Activated CD8-positive, alpha-beta T cell treated with anti-CD3 and anti-CD28 coated beads, Interleukin-2, amount 10 ng/mL, durations not matched to agents 7 days and 5 days (primary cell): Measurements from ENCODE around the gene GSG1L. TPM values are rescaled to one million over a fixed set of nuclear protein-coding genes. Genes with fewer than 3 reads are reported as not detected.

Experiments used
- ATAC-seq: fragments of 150-1000 bp; cut with Tn5 transposase; one replicate; pipeline ENCODE4 v1.10.0; 2021; ENCODE audit warnings: moderate library complexity
- CTCF ChIA-PET: fragments of 350-600 bp; sonication (Branson Sonifier 250); formaldehyde crosslinking; loops from one replicate; lab custom pipeline; 2021; ENCODE audit warnings: antibody characterized with exemption; lab: Charles Lee
- POLR2A ChIA-PET: fragments of 350-600 bp; sonication (Branson Sonifier 250); formaldehyde crosslinking; loops from one replicate; lab custom pipeline; 2021; ENCODE audit warnings: antibody characterized with exemption; lab: Charles Lee
- DNase-seq: peaks from one replicate; pipeline ENCODE4 v3.0.0-alpha.2; 2020
- H3K27ac Mint-ChIP-seq: one replicate; pipeline ENCODE4 v1.8.0; 2021; ENCODE audit warnings: mild to moderate bottlenecking, mixed read lengths
- H3K27me3 Mint-ChIP-seq: one replicate; pipeline ENCODE4 v1.8.0; 2021; ENCODE audit warnings: low read depth, mixed read lengths
- H3K36me3 Mint-ChIP-seq: one replicate; pipeline ENCODE4 v1.8.0; 2021; ENCODE audit warnings: low read depth, mixed read lengths
- H3K4me1 Mint-ChIP-seq: one replicate; pipeline ENCODE4 v1.8.0; 2021; ENCODE audit warnings: low read depth, mixed read lengths
- H3K4me3 Mint-ChIP-seq: one replicate; pipeline ENCODE4 v1.8.0; 2021; ENCODE audit warnings: mild to moderate bottlenecking, mixed read lengths
- H3K9me3 Mint-ChIP-seq: one replicate; pipeline ENCODE4 v1.8.0; 2022; ENCODE audit warnings: mixed read lengths; ENCODE audit not compliant: insufficient read depth
- total RNA-seq, 2 experiments: library from RNA; stranded (reverse); gene quantifications; one replicate each; pipeline ENCODE4 v1.2.3, GENCODE V29; 2021

Gene GSG1L
- total RNA-seq, 2 experiments from 2014 or later: 0.08 to 0.39 TPM

DNA sequence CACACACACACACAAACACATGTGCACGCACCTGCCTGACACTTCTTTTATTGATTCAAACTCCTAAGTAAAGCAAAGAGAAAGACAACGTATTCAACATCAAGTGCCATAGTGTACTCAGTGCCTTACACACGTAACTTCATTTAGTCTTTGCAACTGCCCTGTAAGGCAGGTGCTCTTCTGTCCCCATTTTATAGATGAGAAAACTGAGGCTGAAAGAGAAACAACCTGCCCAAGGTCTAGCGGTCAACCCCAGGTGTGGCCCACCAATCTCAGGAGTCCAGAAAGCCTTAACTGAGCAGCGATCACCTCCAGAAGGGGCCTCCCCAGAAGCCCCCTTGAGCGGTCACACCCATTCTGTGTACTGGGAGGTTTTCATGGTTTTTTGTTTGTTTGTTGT is 10.3 kb upstream of the GSG1L start:
- ATAC-seq (no peak), DNase-seq (no peak)
- Mint-ChIP-seq H3K27me3 (no peaks in the 10 kb centered on the region), H3K27ac (no peak overlapping the region), H3K36me3 (no peaks in the 10 kb centered on the region), H3K4me3 (no peak overlapping the region), H3K4me1 (no peaks in the 10 kb centered on the region), H3K9me3 (no peaks in the 10 kb centered on the region)
- POLR2A ChIA-PET: no interaction called here
- CTCF ChIA-PET: interaction anchor here (5.7 kb wide), 1 partner anchor 101 kb away, joined by 103 read pairs; no protein-coding TSS in a partner anchor

DNA sequence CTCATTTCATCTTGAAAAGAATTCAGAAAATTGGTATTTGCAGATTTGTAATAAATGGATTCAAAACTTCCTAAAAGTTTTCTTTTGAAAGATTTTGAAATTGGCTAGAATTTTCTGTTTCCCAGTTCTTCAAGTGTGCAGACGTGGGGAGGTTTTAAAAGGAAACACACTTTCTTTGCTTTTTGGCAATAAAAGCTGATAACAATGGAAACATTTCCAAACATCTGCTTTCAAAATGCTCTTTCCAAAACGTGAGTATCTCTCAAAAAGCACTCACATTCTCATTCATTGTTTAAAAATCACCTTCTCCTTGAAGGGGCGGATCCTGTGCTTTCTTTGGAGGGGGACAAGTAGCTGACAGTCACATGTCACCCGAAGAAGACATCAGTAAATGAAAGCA is 8.6 kb upstream of the GSG1L start:
- POLR2A ChIA-PET: no interaction called here
- no peaks in the 10 kb centered on the region for H3K9me3 Mint-ChIP-seq
- no peak for DNase-seq
- CTCF ChIA-PET: interaction anchor here (1.2 to 5.7 kb wide), 6 partner anchors 9 to 432 kb away, joined by 3 to 103 read pairs (median 8); no protein-coding TSS in a partner anchor
- no peak overlapping the region for H3K4me3 Mint-ChIP-seq
- no peaks in the 10 kb centered on the region for H3K27me3 Mint-ChIP-seq
- H3K36me3 Mint-ChIP-seq: no peaks in the 10 kb centered on the region
- H3K4me1 Mint-ChIP-seq: no peaks in the 10 kb centered on the region
- no peak for ATAC-seq
- no peak overlapping the region for H3K27ac Mint-ChIP-seq

DNA sequence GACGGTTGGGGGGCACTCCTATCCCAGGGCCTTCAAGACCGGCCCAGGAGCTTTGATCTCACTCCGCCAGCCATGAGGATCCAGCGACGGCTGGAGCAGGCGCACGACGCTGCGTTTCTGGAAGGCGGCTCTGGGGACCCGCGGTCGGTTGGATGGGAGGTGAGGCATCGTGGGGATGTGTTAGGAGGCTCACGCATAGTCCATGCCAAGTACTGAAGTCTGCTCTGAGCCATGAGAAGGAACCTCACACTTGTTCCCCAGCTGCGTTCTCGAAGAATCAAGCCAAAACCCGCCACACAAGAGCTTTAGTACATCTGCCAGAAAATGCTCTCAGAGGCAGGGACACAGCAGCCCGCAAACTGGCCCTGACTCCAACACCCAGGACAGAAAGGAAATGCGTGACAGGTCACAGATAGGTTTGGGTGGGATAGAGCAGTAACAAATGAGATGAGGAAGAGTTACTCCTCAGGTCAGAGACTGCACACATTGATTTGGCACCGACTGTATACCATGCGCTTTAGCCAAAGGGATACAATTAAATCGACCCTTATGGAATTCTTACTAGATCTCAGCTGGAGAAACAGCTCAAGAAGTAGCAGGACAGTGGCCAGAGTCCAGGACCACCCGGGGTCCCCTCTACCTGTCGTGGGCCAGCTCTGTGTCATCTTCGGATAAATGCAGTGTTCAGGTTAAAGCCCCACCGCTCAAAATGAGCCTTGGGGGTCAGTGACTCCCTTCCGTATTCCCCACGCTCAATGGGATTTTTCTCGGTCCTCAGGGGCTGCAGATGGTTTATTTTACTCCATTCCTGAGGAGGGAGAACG is 6.7 kb upstream of the GSG1L start:
- no peak overlapping the region for H3K27ac Mint-ChIP-seq
- no peak overlapping the region for H3K4me3 Mint-ChIP-seq
- DNase-seq (no peak), ATAC-seq (no peak)
- H3K9me3 Mint-ChIP-seq: no peaks in the 10 kb centered on the region
- no peaks in the 10 kb centered on the region for H3K4me1 Mint-ChIP-seq
- ChIA-PET CTCF (interaction anchor here (0.7 to 5.7 kb wide), 19 partner anchors 11 to 520 kb away, joined by 3 to 103 read pairs (median 4); partner anchors contain the start of genes GTF3C1 and KATNIP), POLR2A (no interaction called here)
- H3K36me3 Mint-ChIP-seq: no peaks in the 10 kb centered on the region
- peaks cover 11% of the 10 kb centered on the region for H3K27me3 Mint-ChIP-seq

DNA sequence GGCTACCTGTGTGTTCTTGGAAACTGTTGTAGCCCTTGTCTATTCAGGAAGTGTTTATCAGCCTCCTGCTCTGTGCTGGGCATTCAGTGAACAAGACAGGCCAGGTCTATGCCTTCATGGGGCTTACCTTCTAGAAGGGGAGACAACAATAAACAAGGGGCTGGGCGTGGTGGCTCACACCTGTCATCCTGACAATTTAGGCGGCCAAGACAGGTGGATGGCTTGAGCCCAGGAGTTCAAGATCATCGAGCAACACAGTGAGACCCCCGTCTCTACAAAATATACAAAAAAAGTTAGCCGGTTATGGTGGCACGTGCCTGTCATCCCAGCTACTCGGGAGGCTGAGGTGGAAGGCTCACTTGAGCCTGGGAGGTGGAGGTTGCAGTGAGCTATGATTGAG is 5.5 kb upstream of the GSG1L start:
- no peak overlapping the region for H3K4me3 Mint-ChIP-seq
- POLR2A ChIA-PET: no interaction called here
- no peaks in the 10 kb centered on the region for H3K36me3 Mint-ChIP-seq
- DNase-seq (no peak), ATAC-seq (no peak)
- CTCF ChIA-PET: interaction anchor here (4.6 to 5.7 kb wide), 2 partner anchors 96 to 149 kb away, joined by 21 to 103 read pairs; no protein-coding TSS in a partner anchor
- H3K27me3 Mint-ChIP-seq: peaks cover 20% of the 10 kb centered on the region
- H3K9me3 Mint-ChIP-seq: no peaks in the 10 kb centered on the region
- H3K4me1 Mint-ChIP-seq: no peaks in the 10 kb centered on the region
- H3K27ac Mint-ChIP-seq: no peak overlapping the region

DNA sequence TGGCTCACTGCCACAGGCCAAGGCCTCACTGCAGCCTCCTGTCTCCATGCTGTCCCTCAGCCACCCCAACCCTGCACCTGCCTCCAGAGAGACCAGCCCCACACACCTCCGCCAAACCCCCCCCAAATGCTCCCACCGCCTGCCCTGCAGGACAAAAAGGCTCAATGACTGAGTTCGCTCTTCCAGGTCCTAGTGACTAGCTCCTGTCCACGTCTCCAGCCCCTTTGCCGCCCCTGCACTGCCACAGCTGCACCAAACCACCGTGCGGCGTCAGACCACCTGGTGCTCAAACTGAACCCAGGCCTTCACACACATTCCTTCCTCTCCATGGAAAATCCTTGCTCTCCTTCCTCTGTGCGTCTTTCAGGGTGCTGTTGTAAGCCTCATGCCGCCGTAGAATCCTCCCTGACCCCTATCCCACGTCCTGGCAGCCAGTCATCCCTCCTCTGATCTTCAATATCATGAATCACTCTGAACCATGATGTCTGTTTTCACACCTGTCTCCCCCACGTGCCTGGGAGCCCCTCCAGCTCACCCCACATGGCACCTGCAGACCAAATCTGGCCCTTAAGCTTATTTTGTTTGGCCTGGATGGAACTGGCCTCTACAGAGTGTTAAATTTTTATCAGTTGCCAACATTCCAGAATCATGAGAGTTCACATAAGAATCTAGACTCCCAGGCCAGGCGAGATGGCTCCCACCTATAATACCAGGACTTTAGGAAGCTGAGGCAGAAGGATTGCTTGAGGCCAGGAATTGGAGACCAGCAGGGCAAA is 4.3 kb upstream of the GSG1L start:
- CTCF ChIA-PET: interaction anchor here (0.6 to 5.7 kb wide), 2 partner anchors 44 to 95 kb away, joined by 3 to 103 read pairs; no protein-coding TSS in a partner anchor
- Mint-ChIP-seq H3K9me3 (no peaks in the 10 kb centered on the region), H3K27me3 (peaks cover 20% of the 10 kb centered on the region), H3K4me3 (no peak overlapping the region), H3K27ac (no peak overlapping the region), H3K36me3 (no peaks in the 10 kb centered on the region), H3K4me1 (no peaks in the 10 kb centered on the region)
- DNase-seq: no peak
- POLR2A ChIA-PET: no interaction called here
- ATAC-seq: no peak

DNA sequence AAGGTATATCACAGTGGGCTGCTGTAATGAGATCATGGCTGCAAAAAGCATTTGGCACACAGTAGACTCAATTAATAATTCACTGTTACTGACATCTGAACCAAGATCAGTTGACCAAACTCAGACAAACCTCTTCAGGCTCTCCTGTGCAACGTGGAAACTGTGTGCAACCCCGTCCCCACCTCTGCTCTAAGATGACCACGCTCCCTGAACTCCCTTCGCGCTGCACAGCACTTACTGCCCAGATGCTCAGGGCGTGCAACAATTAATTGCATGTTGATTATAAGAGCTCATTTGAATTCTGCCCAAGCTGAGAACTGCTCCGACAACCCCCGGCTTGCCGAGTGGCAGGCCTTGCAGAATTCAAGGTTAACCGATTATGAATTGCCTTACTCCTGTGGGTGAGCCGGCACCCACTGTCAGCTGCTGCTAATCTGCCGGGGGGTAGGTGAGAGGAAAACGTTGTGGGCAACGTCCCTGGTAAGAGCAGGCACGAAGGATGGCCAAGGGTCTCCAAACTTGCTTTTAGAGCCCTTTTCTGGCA is 1.3 kb upstream of the GSG1L start:
- peaks cover 38% of the 10 kb centered on the region for H3K27me3 Mint-ChIP-seq

DNA sequence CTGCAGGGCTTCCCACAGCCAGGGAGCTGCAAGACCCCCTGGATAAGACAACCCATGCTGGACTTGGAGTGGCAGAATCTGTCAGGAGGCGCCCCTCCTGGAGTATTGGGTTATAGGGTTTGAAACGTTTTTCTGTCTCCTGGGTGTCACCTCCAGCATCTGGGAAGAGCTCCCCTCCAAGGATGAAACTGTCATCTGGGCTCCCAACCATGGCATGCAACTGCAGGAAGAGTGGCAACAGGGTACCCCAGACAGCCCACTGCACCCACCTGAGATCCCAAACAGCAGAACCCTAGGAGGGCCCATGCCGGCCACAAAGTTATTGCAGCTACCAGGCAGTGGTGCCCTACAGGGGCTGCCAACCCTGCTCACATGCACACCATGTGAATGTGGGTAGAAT is 636 bp upstream of the GSG1L start:
- no peak overlapping the region for H3K4me3 Mint-ChIP-seq
- ChIA-PET CTCF (interaction anchor here (3.8 kb wide), 1 partner anchor 92 kb away, joined by 15 read pairs; no protein-coding TSS in a partner anchor), POLR2A (no interaction called here)
- H3K27ac Mint-ChIP-seq: no peak overlapping the region
- no peaks in the 10 kb centered on the region for H3K36me3 Mint-ChIP-seq
- no peak for DNase-seq
- H3K9me3 Mint-ChIP-seq: no peaks in the 10 kb centered on the region
- no peaks in the 10 kb centered on the region for H3K4me1 Mint-ChIP-seq
- ATAC-seq: no peak
- peaks cover 44% of the 10 kb centered on the region for H3K27me3 Mint-ChIP-seq

More for the DNA sequence above, 1.3 kb upstream of the GSG1L start:
- Mint-ChIP-seq H3K9me3 (no peaks in the 10 kb centered on the region), H3K4me1 (no peaks in the 10 kb centered on the region), H3K4me3 (no peak overlapping the region), H3K36me3 (no peaks in the 10 kb centered on the region), H3K27ac (no peak overlapping the region)
- POLR2A ChIA-PET: no interaction called here
- DNase-seq: no peak
- CTCF ChIA-PET: interaction anchor here (3.8 kb wide), 1 partner anchor 92 kb away, joined by 15 read pairs; no protein-coding TSS in a partner anchor
- ATAC-seq: no peak

DNA sequence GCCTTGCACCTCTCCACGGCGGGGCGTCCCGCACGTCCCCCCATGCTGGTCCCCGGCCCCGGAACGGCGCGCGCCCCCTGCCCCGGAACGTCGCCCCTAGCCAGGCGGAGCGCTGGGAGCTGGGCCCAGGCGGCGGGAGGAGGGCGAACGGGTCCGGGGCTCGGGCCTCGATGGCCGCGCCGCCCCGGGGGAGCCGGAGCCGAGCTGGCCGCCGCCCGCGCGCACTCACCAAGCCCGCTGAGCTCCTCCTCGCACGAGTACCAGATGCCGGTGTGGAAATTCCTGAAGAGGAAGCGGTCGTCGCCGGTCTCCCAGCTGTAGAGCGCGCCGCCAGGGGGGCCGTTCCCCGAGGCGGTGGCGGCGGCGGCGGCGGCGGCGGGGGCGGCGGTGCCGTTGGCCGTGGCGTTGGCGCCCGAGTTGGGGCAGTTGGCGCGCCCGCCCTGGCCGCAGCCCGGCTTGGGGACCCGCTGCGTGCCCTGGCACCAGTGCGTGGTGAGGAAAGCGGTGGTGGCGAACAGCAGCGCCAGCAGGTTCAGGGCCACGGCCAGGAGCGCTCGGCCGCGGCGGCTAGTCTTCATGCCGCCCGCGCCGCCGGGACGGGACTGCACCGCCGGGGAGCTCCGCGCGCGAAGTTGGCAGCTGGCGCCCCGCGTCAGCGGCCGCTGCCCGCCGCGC is 530 bp downstream of the GSG1L start:
- DNase-seq (no peak), ATAC-seq (peak; percentile 47)
- H3K9me3 Mint-ChIP-seq: no peaks in the 10 kb centered on the region
- ChIA-PET POLR2A (no interaction called here), CTCF (interaction anchor here (3.8 kb wide), 1 partner anchor 90 kb away, joined by 15 read pairs; no protein-coding TSS in a partner anchor)
- peaks cover 2% of the 10 kb centered on the region for H3K4me1 Mint-ChIP-seq
- peaks cover 49% of the 10 kb centered on the region for H3K27me3 Mint-ChIP-seq
- no peak overlapping the region for H3K27ac Mint-ChIP-seq
- H3K4me3 Mint-ChIP-seq: no peak overlapping the region
- H3K36me3 Mint-ChIP-seq: no peaks in the 10 kb centered on the region

DNA sequence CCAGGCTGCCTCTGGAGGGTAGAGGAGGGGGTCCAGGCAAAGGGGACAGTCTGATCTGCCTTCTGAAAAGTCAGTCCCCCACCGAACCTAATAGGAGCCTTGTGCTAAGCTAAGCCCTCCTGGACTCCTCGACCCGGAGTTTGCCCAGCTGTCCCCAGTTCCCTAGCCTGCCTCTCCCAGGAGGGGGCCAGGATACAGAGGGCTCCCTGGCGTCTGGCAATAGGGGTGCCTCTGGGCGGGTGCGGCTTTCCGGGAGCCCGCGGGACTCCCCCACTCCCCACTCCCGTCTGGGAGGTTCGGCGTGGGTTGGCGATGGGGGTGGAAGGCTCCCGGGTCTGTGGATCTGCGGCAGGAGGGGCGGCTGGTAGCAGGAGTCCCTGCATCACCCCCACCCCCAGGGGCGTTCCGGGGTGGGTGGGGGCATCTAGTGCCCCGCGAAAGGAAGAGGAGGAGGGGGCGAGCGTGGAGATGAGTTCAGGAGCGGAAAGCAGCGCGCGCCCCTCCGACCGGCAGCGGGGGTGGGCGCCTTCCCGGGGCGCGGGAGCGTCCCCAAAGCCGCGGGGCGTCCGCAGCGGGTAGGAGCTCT is 1.2 kb downstream of the GSG1L start:
- CTCF ChIA-PET: interaction anchor here (3.8 kb wide), 1 partner anchor 90 kb away, joined by 15 read pairs; no protein-coding TSS in a partner anchor
- no peaks in the 10 kb centered on the region for H3K36me3 Mint-ChIP-seq
- peak overlapping the region; percentile 28 for H3K4me3 Mint-ChIP-seq
- H3K27ac Mint-ChIP-seq: no peak overlapping the region
- POLR2A ChIA-PET: no interaction called here
- H3K27me3 Mint-ChIP-seq: peaks cover 51% of the 10 kb centered on the region
- ATAC-seq (no peak), DNase-seq (no peak)
- peaks cover 2% of the 10 kb centered on the region for H3K4me1 Mint-ChIP-seq
- no peaks in the 10 kb centered on the region for H3K9me3 Mint-ChIP-seq

DNA sequence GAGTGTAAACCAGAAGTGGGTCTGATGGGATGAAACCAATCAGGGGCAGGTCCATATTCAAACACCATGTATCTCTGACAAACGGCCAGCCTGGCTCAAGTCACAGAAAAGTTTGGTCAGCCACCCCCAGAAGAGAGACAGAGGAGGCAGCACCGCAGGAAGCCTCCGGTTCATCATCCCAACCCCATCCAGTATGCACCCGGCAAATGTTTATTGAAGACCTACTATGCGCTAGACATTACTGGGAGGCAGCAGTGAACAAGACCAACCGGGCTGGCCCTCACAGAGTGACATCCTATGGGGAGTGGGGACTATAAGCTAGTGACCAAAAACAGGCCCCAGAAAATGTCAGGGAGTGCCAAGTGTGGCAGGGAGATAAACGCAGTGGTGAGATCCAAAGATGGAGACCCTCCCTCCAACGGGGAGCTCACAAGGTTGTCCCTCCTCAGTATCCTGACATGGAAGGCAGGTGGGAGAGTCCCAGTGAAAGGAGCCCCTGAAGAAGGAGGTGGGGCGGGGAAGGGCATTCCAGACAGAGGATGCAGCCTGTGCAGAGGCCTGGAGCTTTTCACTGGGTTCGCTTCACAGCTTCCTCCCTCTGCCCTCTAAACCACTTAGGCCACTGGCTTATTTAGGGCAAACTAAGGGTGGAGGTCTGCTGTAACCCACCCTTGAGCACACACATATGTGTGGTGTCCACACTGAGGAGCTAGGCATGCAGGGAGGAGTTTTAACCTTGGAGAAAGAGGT is 2.0 kb downstream of the GSG1L start:
- no peaks in the 10 kb centered on the region for H3K36me3 Mint-ChIP-seq
- peaks cover 49% of the 10 kb centered on the region for H3K27me3 Mint-ChIP-seq
- H3K4me3 Mint-ChIP-seq: no peak overlapping the region
- POLR2A ChIA-PET: no interaction called here
- peaks cover 2% of the 10 kb centered on the region for H3K4me1 Mint-ChIP-seq
- H3K9me3 Mint-ChIP-seq: no peaks in the 10 kb centered on the region
- H3K27ac Mint-ChIP-seq: no peak overlapping the region
- no peak for ATAC-seq
- no peak for DNase-seq
- CTCF ChIA-PET: interaction anchor here (3.8 kb wide), 1 partner anchor 89 kb away, joined by 15 read pairs; no protein-coding TSS in a partner anchor
